GM12878 (cell line): Measurements from ENCODE around the gene PTGDR2. TPM values are rescaled to one million over a fixed set of nuclear protein-coding genes. Genes with fewer than 3 reads are reported as not detected.

Source experiments
- ATAC-seq: fragments of 200-7000 bp; cut with Tn5 transposase; 3 replicates; pipeline ENCODE4 v1.9.1; 2020; ENCODE audit warnings: mild to moderate bottlenecking, moderate library complexity
- BruUV-seq: library from RNA; stranded (reverse); fragments of 400-500 nt; replicated peaks from 2 replicates; lab custom pipeline; 2021; lab: Mats Ljungman, UMichigan
- CTCF ChIA-PET: fragments of 300-600 bp; sonication (Branson Sonifier 250); formaldehyde crosslinking; extraction: SDS; loops from one replicate; lab custom pipeline; 2021; ENCODE audit warnings: inconsistent platforms; lab: Yijun Ruan, JAX
- POLR2A ChIA-PET: fragments of 350-600 bp; formaldehyde crosslinking; extraction: SDS; loops from one replicate; lab custom pipeline; 2021; ENCODE audit warnings: inconsistent platforms; lab: Charles Lee
- RAD21 ChIA-PET: fragments of 300-600 bp; sonication (Branson Sonifier 250); formaldehyde crosslinking; loops from one replicate; lab custom pipeline; 2023; ENCODE audit warnings: antibody characterized with exemption; ENCODE audit not compliant: unreplicated experiment; lab: Charles Lee
- SMC1A ChIA-PET: fragments of 300-600 bp; sonication (Branson Sonifier 250); formaldehyde crosslinking; loops from one replicate; lab custom pipeline; 2023; ENCODE audit not compliant: unreplicated experiment, uncharacterized antibody; lab: Charles Lee
- DNase-seq: peaks from one replicate; pipeline ENCODE4 v3.0.0-alpha.2; 2011; ENCODE audit warnings: low read depth, low spot score
- FAIRE-seq: peaks from 3 replicates; lab custom pipeline; 2011; peaks lifted over from hg19 to GRCh38; lab: Jason Lieb, UNC
- H2AFZ ChIP-seq: 2 replicates; pipeline ENCODE4 v1.6.0; 2011; ENCODE audit warnings: low read depth, low read length, control low read depth; ENCODE audit not compliant: control insufficient read depth
- H3K27ac ChIP-seq: 2 replicates; pipeline ENCODE4 v1.5.1; 2011; ENCODE audit warnings: control low read depth; ENCODE audit not compliant: control insufficient read depth, insufficient read depth
- H3K27me3 ChIP-seq, 2 experiments: replicated peaks in 1 of 2; 2 replicates each; pipeline versions ENCODE4 v1.6.0 to v1.6.1; 2011; ENCODE audit warnings: low read length in 1 of 2; ENCODE audit not compliant: control insufficient read depth in 2 of 2, insufficient read depth in 2 of 2
- H3K36me3 ChIP-seq, 2 experiments: 2 replicates each; pipeline ENCODE4 v1.5.1; 2011; ENCODE audit warnings: low read length in 1 of 2; ENCODE audit not compliant: control insufficient read depth in 2 of 2, insufficient read depth in 2 of 2
- H3K4me1 ChIP-seq: 2 replicates; pipeline ENCODE4 v1.6.1; 2011; ENCODE audit warnings: mild to moderate bottlenecking, low read length, moderate library complexity, mixed read lengths; ENCODE audit not compliant: control insufficient read depth, insufficient read depth
- H3K4me2 ChIP-seq: 2 replicates; pipeline ENCODE4 v1.6.0; 2011; ENCODE audit warnings: control low read depth; ENCODE audit not compliant: control insufficient read depth, insufficient read depth
- H3K4me3 ChIP-seq: fragments of 200-600 bp; sonication (generic); 2 replicates; pipeline ENCODE4 v1.5.1; 2016
- H3K79me2 ChIP-seq: 2 replicates; pipeline ENCODE4 v1.6.0; 2011; ENCODE audit warnings: low read length; ENCODE audit not compliant: control insufficient read depth, insufficient read depth
- H3K9ac ChIP-seq: 2 replicates; pipeline ENCODE4 v1.8.0; 2011; ENCODE audit warnings: low read length, control low read depth, mixed read lengths; ENCODE audit not compliant: control insufficient read depth, insufficient read depth
- H3K9me3 ChIP-seq: replicated peaks from 3 replicates; pipeline ENCODE4 v1.5.1; 2011; ENCODE audit warnings: mild to moderate bottlenecking, low read length; ENCODE audit not compliant: control insufficient read depth, insufficient read depth
- H4K20me1 ChIP-seq: 2 replicates; pipeline ENCODE4 v1.6.0; 2011; ENCODE audit not compliant: control insufficient read depth, insufficient read depth
- DPF2 ChIP-seq: fragments of 450-650 bp; IDR thresholded peaks from 2 replicates; pipeline ENCODE4 v1.6.1; 2017; ENCODE audit warnings: mild to moderate bottlenecking
- EED ChIP-seq: sonication (generic); IDR thresholded peaks from 2 replicates; pipeline ENCODE4 v1.6.1; 2016; ENCODE audit warnings: antibody characterized with exemption, low read depth
- FOXK2 ChIP-seq: fragments of 450-650 bp; IDR thresholded peaks from 2 replicates; pipeline ENCODE4 v1.6.1; 2017; ENCODE audit warnings: mild to moderate bottlenecking, moderate library complexity
- RUNX3 ChIP-seq: IDR thresholded peaks from 2 replicates; pipeline ENCODE4 v1.6.1; 2012; ENCODE audit warnings: low read length, inconsistent platforms
- SMC3 ChIP-seq: IDR thresholded peaks from 2 replicates; pipeline ENCODE4 v1.6.1; 2011; ENCODE audit warnings: low read length, improper control_type of control experiment, borderline replicate concordance
- SRF ChIP-seq, 2 experiments: IDR thresholded peaks; 2 replicates each; pipeline ENCODE4 v1.6.1; 2011; ENCODE audit warnings: low read depth in 2 of 2, low read length in 2 of 2, mild to moderate bottlenecking in 1 of 2, moderate library complexity in 1 of 2
- SUPT20H ChIP-seq: IDR thresholded peaks from 2 replicates; pipeline ENCODE4 v1.6.1; 2011; ENCODE audit warnings: low read depth, mild to moderate bottlenecking, low read length, moderate library complexity, borderline replicate concordance; ENCODE audit not compliant: control insufficient read depth
- ZNF24 ChIP-seq: fragments of 450-650 bp; IDR thresholded peaks from 2 replicates; pipeline ENCODE4 v1.6.1; 2017; ENCODE audit warnings: antibody characterized with exemption, mild to moderate bottlenecking
- ZNF274 ChIP-seq: IDR thresholded peaks from one replicate; pipeline ENCODE4 v1.8.0; 2011; ENCODE audit not compliant: insufficient read length, insufficient read depth
- ZNF622 ChIP-seq: fragments of 450-650 bp; IDR thresholded peaks from 2 replicates; pipeline ENCODE4 v1.6.1; 2017; ENCODE audit warnings: mild to moderate bottlenecking, inconsistent platforms
- WGBS: methylation state at CpG from one replicate; pipeline ENCODE4 v1.1.6; 2016; ENCODE audit warnings: low lambda C conversion rate; ENCODE audit not compliant: insufficient replicate concordance, insufficient coverage; ENCODE audit errors: missing lambda C conversion rate; 5-methylcytosine and 5-hydroxymethylcytosine counted together
- in situ Hi-C: fragments of 300-500 bp; cut with MboI; formaldehyde crosslinking; loops from 9 replicates; pipeline ENCODE4 v1.14.3; 2018; ENCODE audit warnings: mixed read lengths
- intact Hi-C: fragments of 100-400 bp; cut with micrococcal nuclease; formaldehyde crosslinking; loops from one replicate; pipeline ENCODE4 v1.14.2; 2022; ENCODE audit not compliant: unreplicated experiment
- polyA plus RNA-seq, 11 experiments: library from polyadenylated mRNA; depleted of rRNA in 4 of 11; unstranded in 6 of 11; stranded (reverse) in 5 of 11; fragments of >200 nt; fragmentation: Nextera tagmentation in 4 of 11; fragmentation: Illumina TruSeq in 1 of 11; extraction: Ambion mirVana in 4 of 11; extraction: Trizol in 1 of 11; gene quantifications; 1 replicate in 1 of 11; 2 replicates in 10 of 11; pipeline versions ENCODE4 v1.2.1 to v1.2.3, GENCODE V29; 2011 to 2016; ENCODE audit warnings: inconsistent platforms in 2 of 11, missing spikeins in 2 of 11, low read depth in 1 of 11
- total RNA-seq, 4 experiments: library from RNA; depleted of rRNA in 3 of 4; stranded (reverse); fragments of >200 nt in 3 of 4; fragmentation: Illumina TruSeq in 1 of 4; extraction: Trizol in 1 of 4; gene quantifications; 2 replicates each; pipeline versions ENCODE4 v1.2.1 to v1.2.3, GENCODE V29; 2013 to 2021
- TF ChIP-seq, protein P1 (sequence below): IDR thresholded peaks from 2 replicates; pipeline ENCODE4 v1.6.1; 2011; ENCODE audit warnings: mild to moderate bottlenecking, low read depth, low read length, moderate library complexity; ENCODE audit not compliant: insufficient replicate concordance

PTGDR2 gene
- total and polyA plus RNA-seq, 10 of the 15 experiments (the other 5 are each of a cell fraction or from before 2014, with no cell fraction given), result 0.01 to 0.28 (median 0.15) TPM; not detected in 6

DNA sequence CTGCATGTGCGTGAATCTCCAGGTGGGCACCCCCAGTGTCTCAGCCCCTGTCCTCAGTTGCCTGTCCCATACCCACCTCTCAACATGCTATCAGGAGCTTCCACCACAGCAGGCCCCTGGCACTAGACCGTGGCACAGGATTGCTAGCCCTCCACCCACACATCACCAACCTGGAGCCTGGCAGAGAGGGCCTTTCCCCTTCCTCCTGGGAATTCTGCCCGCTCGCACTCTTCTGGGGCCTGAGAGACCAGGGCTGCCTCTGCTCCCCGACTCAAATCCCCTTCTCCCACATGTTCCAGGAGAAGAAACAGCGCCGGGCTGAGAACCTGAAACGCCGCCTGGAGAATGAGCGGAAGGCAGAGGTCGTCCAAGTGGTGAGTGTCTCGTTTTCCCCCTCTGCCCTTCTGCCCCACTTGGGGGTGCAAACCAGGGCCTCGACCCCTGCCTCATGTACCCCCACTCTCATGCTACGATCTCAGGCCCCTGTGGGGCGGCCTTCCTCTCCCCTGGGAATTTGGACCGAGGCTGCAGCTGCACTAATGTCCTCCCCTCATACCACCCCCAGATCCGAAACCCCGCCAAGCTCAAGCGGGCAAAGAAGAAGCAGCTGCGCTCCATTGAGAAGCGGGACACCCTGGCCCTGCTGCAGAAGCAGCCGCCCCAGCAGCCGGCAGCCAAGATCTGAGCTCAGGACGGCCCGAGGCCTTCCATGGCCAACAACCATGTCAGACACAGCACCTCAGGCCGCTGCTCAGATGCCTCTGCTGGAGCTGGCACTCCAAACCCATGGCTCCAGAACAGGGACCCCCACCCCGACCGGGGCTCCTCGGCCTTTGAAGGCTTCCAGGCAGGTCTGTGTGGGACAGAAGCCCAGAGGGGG lies 5.9 kb downstream of the PTGDR2 start (continued):
- TF ChIP-seq SRF (IDR thresholded peaks at IDR 0.05; ENCODE audit: low read depth in 2 of 2, low read length in 2 of 2), result no peak
- no peak for TF ChIP-seq ZNF274
- TF ChIP-seq ZNF622, result no peak
- no peak for TF ChIP-seq EED
- TF ChIP-seq RUNX3, result no peak
- TF ChIP-seq, protein P1, sequence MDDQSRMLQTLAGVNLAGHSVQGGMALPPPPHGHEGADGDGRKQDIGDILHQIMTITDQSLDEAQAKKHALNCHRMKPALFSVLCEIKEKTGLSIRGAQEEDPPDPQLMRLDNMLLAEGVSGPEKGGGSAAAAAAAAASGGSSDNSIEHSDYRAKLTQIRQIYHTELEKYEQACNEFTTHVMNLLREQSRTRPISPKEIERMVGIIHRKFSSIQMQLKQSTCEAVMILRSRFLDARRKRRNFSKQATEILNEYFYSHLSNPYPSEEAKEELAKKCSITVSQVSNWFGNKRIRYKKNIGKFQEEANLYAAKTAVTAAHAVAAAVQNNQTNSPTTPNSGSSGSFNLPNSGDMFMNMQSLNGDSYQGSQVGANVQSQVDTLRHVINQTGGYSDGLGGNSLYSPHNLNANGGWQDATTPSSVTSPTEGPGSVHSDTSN, result no peak
- TF ChIP-seq, all 136 proteins: peak for 0

DNA sequence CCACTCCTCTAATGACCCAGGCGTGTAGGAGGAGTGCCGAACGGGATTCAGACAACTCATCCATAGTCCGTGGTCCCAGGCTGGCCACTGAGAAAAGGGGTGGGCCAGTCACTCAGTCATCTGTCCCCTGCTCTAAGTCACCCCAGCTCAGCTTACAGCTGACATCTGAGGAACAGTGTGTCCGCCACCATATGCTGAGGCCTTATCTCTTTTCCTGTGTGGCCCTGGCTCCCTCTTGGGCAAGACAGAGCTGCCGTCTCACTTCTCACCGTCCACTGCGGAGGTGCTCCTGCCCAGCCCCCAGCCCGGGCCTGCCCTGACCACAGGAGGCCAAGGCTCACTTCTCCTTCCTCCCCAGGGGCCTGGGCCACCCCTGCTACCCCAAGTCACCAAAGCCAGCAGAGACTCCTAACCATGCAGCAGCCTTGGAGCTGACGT lies 7.0 kb downstream of the PTGDR2 start:
- BruUV-seq, result no TSS peak
- Histone ChIP-seq H3K27me3 (no peaks in the 10 kb centered on the region), H3K9me3 (no peaks in the 10 kb centered on the region), H3K9ac (no peak overlapping the region), H3K4me1 (no peaks in the 10 kb centered on the region), H3K36me3 (peaks cover 8 to 27% of the 10 kb centered on the region in 2 experiments), H3K4me2 (no peak overlapping the region), H3K4me3 (no peak overlapping the region), H4K20me1 (no peaks in the 10 kb centered on the region), H2AFZ (no peak overlapping the region), H3K27ac (no peak overlapping the region), H3K79me2 (peaks cover 23% of the 10 kb centered on the region)
- WGBS, result 91% methylated on average over 9 of the region's 10 CpGs
- no peak for ATAC-seq
- ChIA-PET RAD21 (no interaction called here), POLR2A (no interaction called here), CTCF (no interaction called here), SMC1A (no interaction called here)
- intact Hi-C loops (loop anchor here (10.0 kb wide), 1 partner anchor 106 kb away; the partner anchor contains the start of gene SLC15A3), in situ Hi-C loops (no loop called here)
- no peak for DNase-seq
- TF ChIP-seq SUPT20H, result no peak
- TF ChIP-seq ZNF274, result no peak
- TF ChIP-seq DPF2, result no peak
- no peak for TF ChIP-seq SMC3
- no peak for TF ChIP-seq FOXK2
- TF ChIP-seq ZNF24, result no peak
- no peak for TF ChIP-seq EED
- no peak for FAIRE-seq
